Keratinocyte (primary cell): ENCODE data around the gene PPP1R16B. TPM values are rescaled to one million over a fixed set of nuclear protein-coding genes. Genes with fewer than 3 reads are reported as not detected.
A peak's percentile ranks its signal among the peaks of the same experiment; 100 is the strongest.

ENCODE experiments used
- DNase-seq: peaks from one replicate; pipeline ENCODE4 v3.0.0-alpha.2; 2011; ENCODE audit warnings: low read depth, missing footprints, low spot score
- FAIRE-seq: peaks from 2 replicates; lab custom pipeline; 2011; peaks lifted over from hg19 to GRCh38; lab: Jason Lieb, UNC
- H2AFZ ChIP-seq: 2 replicates; pipeline ENCODE4 v1.6.0; 2012; ENCODE audit warnings: low read length, control low read depth, inconsistent platforms; ENCODE audit not compliant: control insufficient read depth
- H3K27ac ChIP-seq: 2 replicates; pipeline ENCODE4 v1.5.1; 2011; ENCODE audit warnings: low read length; ENCODE audit not compliant: control insufficient read depth, insufficient read depth
- H3K27me3 ChIP-seq: 3 replicates; pipeline ENCODE4 v1.6.0; 2011; ENCODE audit warnings: low read length; ENCODE audit not compliant: control insufficient read depth, insufficient read depth; ENCODE audit errors: extremely low read depth
- H3K36me3 ChIP-seq, 2 experiments: 2 replicates in 1 of 2; 3 replicates in 1 of 2; pipeline ENCODE4 v1.5.1; 2011; ENCODE audit warnings: low read length in 2 of 2, mild to moderate bottlenecking in 1 of 2; ENCODE audit not compliant: control insufficient read depth in 2 of 2, insufficient read depth in 2 of 2; ENCODE audit errors: extremely low read depth in 1 of 2
- H3K4me1 ChIP-seq: 3 replicates; pipeline ENCODE4 v1.5.1; 2011; ENCODE audit warnings: low read length; ENCODE audit not compliant: control insufficient read depth, insufficient read depth; ENCODE audit errors: extremely low read depth
- H3K4me2 ChIP-seq: 3 replicates; pipeline ENCODE4 v1.6.0; 2011; ENCODE audit warnings: low read depth, low read length; ENCODE audit not compliant: control insufficient read depth, insufficient read depth; ENCODE audit errors: extremely low read depth
- H3K4me3 ChIP-seq, 3 experiments: fragments of 200-600 bp in 1 of 3; sonication (generic) in 1 of 3; 2 replicates in 2 of 3; 3 replicates in 1 of 3; pipeline ENCODE4 v1.5.1; 2011 to 2016; ENCODE audit warnings: low read length in 3 of 3, mild to moderate bottlenecking in 3 of 3, control low read depth in 2 of 3, inconsistent platforms in 1 of 3, low read depth in 1 of 3, mixed read lengths in 1 of 3, mixed run types in 1 of 3, moderate library complexity in 1 of 3; ENCODE audit not compliant: control insufficient read depth in 2 of 3, insufficient read depth in 2 of 3; ENCODE audit errors: extremely low read depth in 1 of 3
- H3K79me2 ChIP-seq: 2 replicates; pipeline ENCODE4 v1.6.0; 2012; ENCODE audit warnings: low read length; ENCODE audit not compliant: control insufficient read depth, insufficient read depth
- H3K9ac ChIP-seq: 3 replicates; pipeline ENCODE4 v1.6.0; 2011; ENCODE audit warnings: low read length; ENCODE audit not compliant: control insufficient read depth, insufficient read depth; ENCODE audit errors: extremely low read depth
- H3K9me1 ChIP-seq: 3 replicates; pipeline ENCODE4 v1.6.0; 2011; ENCODE audit warnings: low read length; ENCODE audit not compliant: control insufficient read depth, insufficient read depth; ENCODE audit errors: extremely low read depth
- H3K9me3 ChIP-seq: 2 replicates; pipeline ENCODE4 v1.5.1; 2012; ENCODE audit warnings: low read depth, low read length; ENCODE audit not compliant: control insufficient read depth
- H4K20me1 ChIP-seq: 3 replicates; pipeline ENCODE4 v1.6.0; 2011; ENCODE audit warnings: low read length; ENCODE audit not compliant: control insufficient read depth, insufficient read depth; ENCODE audit errors: extremely low read depth
- CTCF ChIP-seq, 3 experiments: IDR thresholded peaks in 1 of 3; conservative IDR thresholded peaks in 1 of 3; optimal IDR thresholded peaks in 1 of 3; 2 replicates in 2 of 3; 3 replicates in 1 of 3; pipeline versions ENCODE3 to v1.5.1; 2011; ENCODE audit warnings: low read length in 3 of 3, mild to moderate bottlenecking in 3 of 3, moderate library complexity in 2 of 3, control low read depth in 1 of 3, inconsistent platforms in 1 of 3; ENCODE audit not compliant: insufficient read depth in 2 of 3; ENCODE audit errors: extremely low read depth in 1 of 3
- EZH2 ChIP-seq: IDR thresholded peaks from one replicate; pipeline ENCODE4 v1.6.1; 2012; ENCODE audit warnings: inconsistent platforms, mild to moderate bottlenecking, low read length, moderate library complexity
- dilution Hi-C: fragments of 300-500 bp; cut with MboI; formaldehyde crosslinking; loops from one replicate; pipeline ENCODE4 v1.7.0; 2020; ENCODE audit warnings: low sequenced_read_pairs; ENCODE audit not compliant: extremely low pct_ligation_motif_present
- polyA plus RNA-seq, 5 experiments: library from polyadenylated mRNA; depleted of rRNA in 3 of 5; stranded (reverse) in 3 of 5; stranded (forward) in 1 of 5; unstranded in 1 of 5; fragments of >200 nt; gene quantifications; 1 replicate in 1 of 5; 2 replicates in 3 of 5; 3 replicates in 1 of 5; pipeline versions ENCODE4 v1.2.1 to v1.2.3, GENCODE V29; 2011 to 2012; ENCODE audit warnings: missing spikeins in 2 of 5, low read depth in 1 of 5, low replicate concordance in 1 of 5

Gene PPP1R16B
- polyA plus RNA-seq, 1 donor (not counting 4 experiments of a cell fraction or from before 2014, with no cell fraction given), result not detected

GRCh38 chr20:38779247-38780097 is 26.0 kb upstream of the PPP1R16B start:
- Histone ChIP-seq H3K4me3 (no peak overlapping the region), H3K27me3 (no peaks in the 10 kb centered on the region), H3K36me3 (no peaks in the 10 kb centered on the region), H3K9ac (no peak overlapping the region), H3K4me1 (peaks cover 8% of the 10 kb centered on the region), H3K27ac (no peak overlapping the region), H2AFZ (peak overlapping the region; percentile 20), H3K4me2 (peak overlapping the region; percentile 51), H4K20me1 (no peaks in the 10 kb centered on the region), H3K9me3 (no peaks in the 10 kb centered on the region), H3K79me2 (no peaks in the 10 kb centered on the region), H3K9me1 (no peaks in the 10 kb centered on the region)
- TF ChIP-seq CTCF (optimal IDR thresholded peaks at IDR 0.05 in 1 of 3, IDR thresholded peaks at IDR 0.05 in 1 of 3, conservative IDR thresholded peaks at IDR 0.05 in 1 of 3; ENCODE audit: extremely low read depth in 1 of 3, insufficient read depth in 2 of 3, low read length in 3 of 3) (no peak), EZH2 (no peak)
- peak; percentile 77 for FAIRE-seq
- DNase-seq, result peak; percentile 19
- dilution Hi-C loops, result no loop called here

- Histone ChIP-seq H4K20me1 (no peaks in the 10 kb centered on the region), H3K27ac (no peak overlapping the region), H3K4me2 (no peak overlapping the region), H3K4me3 (no peak overlapping the region), H3K79me2 (no peaks in the 10 kb centered on the region), H3K9me1 (no peaks in the 10 kb centered on the region), H3K9ac (no peak overlapping the region), H3K36me3 (no peaks in the 10 kb centered on the region), H3K4me1 (peaks cover 8% of the 10 kb centered on the region), H2AFZ (no peak overlapping the region), H3K27me3 (no peaks in the 10 kb centered on the region), H3K9me3 (no peaks in the 10 kb centered on the region)
- DNase-seq, result no peak
- dilution Hi-C loops, result no loop called here
- TF ChIP-seq CTCF (optimal IDR thresholded peaks at IDR 0.05 in 1 of 3, IDR thresholded peaks at IDR 0.05 in 1 of 3, conservative IDR thresholded peaks at IDR 0.05 in 1 of 3; ENCODE audit: extremely low read depth in 1 of 3, insufficient read depth in 2 of 3, low read length in 3 of 3) (no peak), EZH2 (no peak)
- FAIRE-seq, result no peak
Measured at GRCh38 chr20:38782275-38782674, 23.2 kb upstream of the PPP1R16B start.
